Uterine smooth muscle cell (primary cell): ENCODE measurements around the gene SERP1. TPM values are rescaled to one million over a fixed set of nuclear protein-coding genes. Genes with fewer than 3 reads are reported as not detected.

Experiments used
- total RNA-seq: library from RNA; depleted of rRNA; stranded (reverse); fragments of >200 nt; gene quantifications from 2 replicates; pipeline ENCODE4 v1.2.3, GENCODE V29; 2014

Gene SERP1
- total RNA-seq: 215 and 276 TPM in 2 replicates

DNA sequence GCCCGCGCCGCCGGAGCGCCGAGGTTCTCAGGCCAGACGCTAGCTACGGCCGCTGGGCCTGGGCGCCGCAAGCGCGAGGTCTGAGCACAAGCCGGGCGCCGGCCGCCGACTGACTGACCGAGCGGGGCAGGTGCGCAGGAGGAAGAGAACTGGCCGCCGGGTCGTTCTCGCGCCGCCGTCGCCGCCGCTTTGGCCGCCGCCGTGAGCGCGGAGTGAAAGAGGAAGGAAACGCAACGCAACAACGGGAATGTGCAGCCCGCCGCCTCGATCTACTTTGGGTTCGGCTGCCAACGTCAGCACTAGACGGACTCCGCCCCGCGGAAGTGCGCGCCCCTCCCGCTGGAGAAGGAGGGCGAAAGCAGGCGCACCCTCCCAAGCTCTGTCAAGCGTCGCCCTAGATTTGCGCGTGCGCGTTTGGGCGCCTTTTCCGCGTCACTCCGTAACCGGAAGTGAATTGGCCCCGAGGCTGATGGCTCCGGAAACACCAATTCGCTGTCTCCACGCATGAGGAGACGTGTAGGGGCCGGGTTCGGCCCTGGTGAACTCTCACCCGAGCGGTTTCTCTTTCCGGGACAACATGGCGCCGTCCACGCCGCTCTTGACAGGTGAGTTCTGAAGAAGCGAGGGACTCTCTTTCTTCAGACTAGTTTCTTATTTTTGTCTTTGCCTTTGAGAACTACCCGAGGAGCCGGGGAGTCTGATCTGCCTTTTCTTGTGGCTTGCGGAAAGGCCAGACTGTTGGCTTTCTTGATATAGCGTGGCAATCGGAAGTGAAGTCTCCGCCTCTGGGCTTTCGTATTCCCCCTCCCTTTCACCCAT is at the start of gene SERP1, which contains the start of gene EIF2A:
Gene SERP1 (minus strand): TSS at position 271 of the 819 bp plus-strand sequence. CDS start 361 bp downstream, outside the sequence.
Gene EIF2A (plus strand): TSS at position 562 of the 819 bp plus-strand sequence. CDS start 16 bp downstream, at position 578.

Other genes with a start within 250 kb of the SERP1 start
- 10.3 and 13.2 TPM in 2 replicates for gene TSC22D2, start 138.2 kb downstream of the SERP1 start, total RNA-seq
- 201 and 214 TPM in 2 replicates for gene EIF2A, start 291 bp upstream of the SERP1 start, total RNA-seq
- gene SELENOT, start 56.8 kb upstream of the SERP1 start, total RNA-seq: 149 and 263 TPM in 2 replicates
- 0.22 TPM in 1 of 2 replicates, not detected in the other for gene ERICH6, start 157.4 kb upstream of the SERP1 start, total RNA-seq
- 25.7 and 44.0 TPM in 2 replicates for gene SIAH2, start 216.7 kb upstream of the SERP1 start, total RNA-seq